GM18861 (cell line): Measurements from ENCODE around the gene SSTR1.
"Not testable (repeated sequence)": the region's sequence is repeated elsewhere in the genome, so short reads cannot be mapped to it uniquely, and the experiment has no call there.

Experiments used
- ATAC-seq: cut with Tn5 transposase; IDR thresholded peaks from one replicate; pipeline ENCODE4 v1.9.1; 2021; ENCODE audit not compliant: unreplicated experiment

SSTR1 gene, protein sequence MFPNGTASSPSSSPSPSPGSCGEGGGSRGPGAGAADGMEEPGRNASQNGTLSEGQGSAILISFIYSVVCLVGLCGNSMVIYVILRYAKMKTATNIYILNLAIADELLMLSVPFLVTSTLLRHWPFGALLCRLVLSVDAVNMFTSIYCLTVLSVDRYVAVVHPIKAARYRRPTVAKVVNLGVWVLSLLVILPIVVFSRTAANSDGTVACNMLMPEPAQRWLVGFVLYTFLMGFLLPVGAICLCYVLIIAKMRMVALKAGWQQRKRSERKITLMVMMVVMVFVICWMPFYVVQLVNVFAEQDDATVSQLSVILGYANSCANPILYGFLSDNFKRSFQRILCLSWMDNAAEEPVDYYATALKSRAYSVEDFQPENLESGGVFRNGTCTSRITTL

DNA sequence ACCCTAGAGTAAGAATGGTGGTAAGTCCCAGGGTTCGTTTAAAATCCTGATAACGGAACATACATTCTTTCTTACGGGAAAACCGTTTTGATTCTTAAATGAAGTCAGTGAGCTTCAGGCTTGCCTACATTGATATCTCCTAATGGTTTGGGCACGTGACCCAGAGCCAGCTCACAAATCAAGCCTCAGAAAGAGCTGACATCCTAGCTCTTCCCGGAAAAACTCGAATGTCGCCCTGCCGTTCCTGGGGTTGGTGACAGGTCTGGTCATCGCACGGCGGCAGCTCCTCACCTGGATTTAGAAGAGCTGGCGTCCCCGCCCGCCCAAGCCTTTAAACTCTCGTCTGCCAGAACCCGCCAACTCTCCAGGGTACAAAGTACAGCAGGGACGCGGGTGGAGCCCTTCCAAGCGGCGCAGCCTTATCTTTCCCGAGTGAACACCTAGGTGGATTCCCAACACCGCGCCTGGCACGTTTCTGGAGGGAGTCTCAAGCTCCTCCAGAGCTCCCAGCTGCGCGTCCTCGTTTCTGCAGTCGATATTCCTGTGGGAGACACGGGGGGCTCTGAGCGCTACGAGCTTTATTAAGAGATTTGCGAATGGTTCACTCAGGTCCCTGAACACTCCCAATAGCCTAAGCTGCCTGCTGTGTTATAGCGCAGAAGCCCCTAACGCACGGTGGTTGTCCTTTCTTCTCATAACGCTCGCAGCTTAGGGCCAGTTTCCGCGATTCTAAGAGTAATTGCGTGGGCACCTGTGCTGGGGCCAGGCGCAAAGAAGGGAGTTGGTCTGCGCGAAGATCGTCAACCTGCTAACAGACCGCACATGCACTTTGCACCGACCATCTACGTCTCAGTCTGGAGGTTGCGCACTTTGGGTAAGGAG, at the start of gene SSTR1:
TSS of gene SSTR1 (plus strand) at position 169 of the 882 bp plus-strand sequence. CDS start 1,486 bp downstream, outside the sequence.
- ATAC-seq: no peak

DNA sequence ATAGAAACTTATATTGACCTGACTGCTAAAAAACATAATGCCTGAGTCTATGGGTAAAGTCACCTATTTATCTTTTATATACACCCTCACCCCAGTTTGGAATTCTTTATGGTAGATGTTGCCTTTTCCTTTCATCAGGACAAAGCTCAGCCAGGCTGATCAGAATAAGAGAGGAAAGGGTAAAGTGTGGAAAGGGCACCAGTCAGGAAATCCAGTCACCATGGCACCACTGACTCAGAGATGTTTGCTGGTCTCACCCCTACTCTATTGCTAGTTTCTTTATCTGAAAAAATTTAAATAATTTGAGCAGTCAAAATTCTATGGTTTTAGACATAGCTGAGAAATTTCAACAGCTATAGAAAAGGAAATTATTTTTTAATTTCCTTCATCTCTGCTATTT, 49.2 kb upstream of the SSTR1 start:
- no peak for ATAC-seq

GRCh38 chr14:38168416-38168815, 39.3 kb upstream of the SSTR1 start:
- ATAC-seq: no peak

GRCh38 chr14:38171197-38171596, 36.5 kb upstream of the SSTR1 start:
- no peak for ATAC-seq

DNA sequence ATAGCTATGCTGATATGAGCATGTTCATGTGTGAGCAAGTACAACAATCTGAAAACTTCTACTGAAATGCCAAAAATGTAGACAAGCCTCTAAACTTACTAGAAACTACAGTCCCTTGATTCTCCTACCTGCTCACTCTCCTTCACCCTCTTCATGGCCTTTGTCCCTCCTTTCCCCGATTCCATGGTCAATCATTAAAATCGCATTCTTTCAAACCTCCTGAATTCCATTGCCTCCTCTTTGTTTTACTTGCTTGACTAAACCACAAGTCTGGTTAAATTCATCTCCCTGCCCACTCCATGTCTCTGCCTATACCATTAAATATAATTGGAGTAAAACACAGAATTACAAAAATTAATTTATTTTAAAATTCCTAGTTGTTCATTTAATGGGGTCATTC, 33.0 kb upstream of the SSTR1 start:
- ATAC-seq: no peak

DNA sequence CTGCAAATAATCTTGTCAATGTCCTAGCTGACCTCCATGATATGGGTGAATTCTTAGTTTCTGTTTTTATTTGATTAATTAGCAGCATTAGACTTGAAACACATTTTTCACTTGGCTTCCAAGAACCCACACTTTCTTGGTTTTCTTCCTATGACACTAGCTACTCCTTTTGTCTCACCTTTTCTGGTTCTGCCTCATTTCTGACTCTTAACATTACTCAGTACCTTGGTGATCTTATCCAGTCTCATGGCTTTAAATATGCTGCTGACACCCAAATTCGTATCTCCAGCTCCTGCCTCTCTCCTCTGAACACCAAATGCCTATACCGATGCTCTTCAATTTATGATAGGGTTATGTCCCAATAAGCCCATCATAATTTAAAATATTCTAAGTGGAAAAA, 32.0 kb upstream of the SSTR1 start:
- ATAC-seq: no peak

GRCh38 chr14:38176379-38176778, 31.3 kb upstream of the SSTR1 start:
- ATAC-seq: no peak

GRCh38 chr14:38184132-38184531, 23.6 kb upstream of the SSTR1 start:
- no peak for ATAC-seq

DNA sequence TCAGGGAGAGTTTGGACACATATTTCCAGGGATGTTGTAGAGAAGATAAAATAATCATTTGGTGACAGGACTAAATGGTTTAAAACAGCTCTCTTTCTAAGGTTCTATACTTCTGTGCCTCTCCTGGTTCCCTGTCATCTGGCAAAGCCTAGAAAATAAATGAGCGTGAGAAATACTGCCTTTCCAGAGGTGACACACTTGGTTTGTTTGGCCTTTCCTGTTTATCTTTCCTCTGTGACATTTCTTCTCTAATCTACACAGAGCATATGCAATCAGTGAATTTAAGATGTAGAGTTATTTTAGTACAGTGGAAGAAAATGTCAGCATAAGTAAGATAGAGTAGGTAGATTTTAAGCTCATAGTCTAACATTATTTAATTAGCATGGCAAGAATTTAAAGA, 22.0 kb upstream of the SSTR1 start:
- no peak for ATAC-seq

GRCh38 chr14:38186216-38186615, 21.5 kb upstream of the SSTR1 start:
- ATAC-seq: no peak

DNA sequence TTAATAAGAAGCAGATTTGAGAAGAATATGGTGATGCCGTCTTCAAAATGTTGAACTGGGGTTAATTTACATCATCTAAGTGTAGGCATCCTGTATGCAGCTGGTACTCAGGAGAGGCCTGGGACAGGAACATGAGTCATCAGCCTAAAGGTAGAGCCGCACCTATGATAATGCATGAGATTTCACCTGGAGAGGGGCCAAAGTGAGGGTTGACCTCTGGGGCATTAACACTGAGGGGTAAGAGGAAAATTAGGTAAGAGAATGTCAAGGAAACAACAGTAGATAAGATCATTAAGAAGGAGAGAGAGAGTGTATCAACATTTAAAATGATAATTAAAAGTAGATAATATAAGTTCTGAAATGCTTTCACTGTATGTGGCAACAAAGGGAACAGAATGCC, 20.2 kb upstream of the SSTR1 start:
- no peak for ATAC-seq

- no peak for ATAC-seq
Observed at GRCh38 chr14:38189930-38190726, 17.6 kb upstream of the SSTR1 start.

DNA sequence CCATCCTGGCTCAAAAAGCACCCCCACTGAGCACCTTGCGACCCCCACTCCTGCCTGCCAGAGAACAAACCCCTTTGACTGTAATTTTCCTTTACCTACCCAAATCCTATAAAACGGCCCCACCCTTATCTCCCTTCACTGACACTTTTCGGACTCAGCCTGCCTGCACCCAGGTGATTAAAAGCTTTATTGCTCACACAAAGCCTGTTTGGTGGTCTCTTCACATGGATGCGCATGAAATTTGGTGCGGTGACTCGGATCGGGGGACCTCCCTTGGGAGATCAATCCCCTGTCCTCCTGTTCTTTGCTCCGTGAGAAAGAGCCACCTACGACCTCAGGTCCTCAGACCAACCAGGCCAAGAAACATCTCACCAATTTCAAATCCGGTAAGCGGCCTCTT, 16.9 kb upstream of the SSTR1 start:
- not testable (repeated sequence) for ATAC-seq

DNA sequence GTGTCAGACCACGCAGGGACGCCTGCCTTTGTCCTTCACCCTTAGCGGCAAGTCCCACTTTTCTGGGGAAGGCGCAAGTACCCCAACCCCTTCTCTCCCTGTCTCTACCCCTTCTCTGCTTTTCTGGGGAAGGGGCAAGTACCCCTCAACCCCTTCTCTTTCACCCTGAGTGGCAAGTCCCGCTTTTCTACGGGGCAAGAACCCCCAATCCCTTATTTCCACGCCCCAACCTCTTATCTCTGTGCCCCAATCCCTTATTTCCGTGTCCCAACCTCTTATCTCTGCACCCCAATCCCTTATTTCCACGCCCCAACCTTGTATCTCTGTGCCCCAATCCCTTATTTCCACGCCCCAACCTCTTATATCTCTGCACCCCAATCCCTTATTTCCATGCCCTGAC, 16.2 kb upstream of the SSTR1 start:
- not testable (repeated sequence) for ATAC-seq

- ATAC-seq: no peak
Observed at GRCh38 chr14:38197001-38197783, 10.5 kb upstream of the SSTR1 start.

DNA sequence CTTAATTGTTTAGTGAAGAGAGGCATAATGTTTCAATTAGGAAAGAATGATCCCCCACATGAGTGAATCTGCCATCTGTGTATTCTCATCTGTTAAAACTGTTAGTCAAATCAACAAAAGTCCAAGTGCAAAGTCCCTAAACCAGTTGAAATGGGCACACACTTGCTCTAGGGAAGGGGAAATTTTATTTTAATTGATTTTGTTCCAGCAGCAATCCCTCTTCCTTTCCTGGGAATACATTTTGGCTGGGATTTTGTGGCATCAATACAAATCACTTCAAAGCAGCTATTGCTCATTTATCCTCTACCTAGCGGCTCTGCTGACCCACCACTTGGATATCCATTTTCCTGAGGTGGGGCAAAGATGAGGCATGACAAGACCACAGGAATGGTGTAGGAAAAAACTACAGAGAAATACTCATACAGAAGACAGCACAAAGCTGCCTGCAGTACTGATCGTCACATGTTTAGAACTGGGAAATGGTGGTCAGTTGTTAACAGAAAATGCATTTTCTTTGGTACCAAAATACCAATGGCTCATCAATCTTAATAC, 9.8 kb upstream of the SSTR1 start:
- ATAC-seq: no peak

- no peak for ATAC-seq
Observed at GRCh38 chr14:38198425-38198824, 9.3 kb upstream of the SSTR1 start.

- no peak for ATAC-seq
Observed at GRCh38 chr14:38199076-38199475, 8.6 kb upstream of the SSTR1 start.

- no peak for ATAC-seq
Observed at GRCh38 chr14:38199739-38200138, 8.0 kb upstream of the SSTR1 start.

DNA sequence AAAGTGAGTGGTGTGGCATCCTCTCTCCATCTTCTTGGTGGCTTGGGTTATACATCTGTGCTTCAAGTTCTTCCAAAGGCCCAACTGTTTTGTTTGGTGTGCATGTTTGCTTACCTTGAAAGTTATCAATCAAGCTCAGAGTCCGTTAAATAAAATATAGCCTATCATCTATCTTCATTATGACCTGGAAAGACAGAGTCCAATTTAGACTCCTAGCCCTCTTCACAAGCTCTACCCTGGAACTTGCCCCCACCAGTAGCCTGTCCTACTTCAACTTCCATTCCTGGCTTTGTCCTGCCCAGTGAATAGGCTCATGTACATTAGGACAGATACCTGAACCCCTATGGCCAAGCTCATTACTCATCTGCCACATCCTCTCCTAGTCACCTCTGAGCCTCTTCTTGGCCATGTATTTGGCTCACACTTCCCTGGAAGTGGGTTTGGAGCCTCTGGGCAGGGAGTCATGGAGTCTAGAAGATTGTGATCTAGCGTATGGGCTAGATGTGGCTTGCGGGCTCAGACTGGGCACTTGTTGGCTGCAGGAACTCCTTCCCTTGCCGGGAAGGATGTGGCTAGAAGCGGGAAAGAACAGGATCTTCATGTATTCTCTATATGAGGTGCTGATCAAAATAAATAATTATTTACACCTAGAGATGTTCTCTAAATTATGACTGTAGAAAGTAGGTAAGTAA, 6.4 kb upstream of the SSTR1 start:
- no peak for ATAC-seq
